22Rv1 (cell line): ENCODE measurements around the gene CDC42BPB.

ENCODE experiments used
- CTCF ChIP-seq: fragments of 450-650 bp; IDR thresholded peaks from 2 replicates; pipeline ENCODE4 v1.5.1; 2017; ENCODE audit warnings: mild to moderate bottlenecking
- ZFX ChIP-seq: fragments of 450-650 bp; IDR thresholded peaks from 2 replicates; pipeline ENCODE4 v1.6.1; 2017; ENCODE audit warnings: antibody characterized with exemption, borderline replicate concordance

GRCh38 chr14:103009559-103009958 is 47.8 kb downstream of the CDC42BPB start:
- TF ChIP-seq CTCF (no peak), ZFX (no peak)
